GM18951 (cell line): ENCODE results near the gene RAD51C.

Source experiments
- POLR2A ChIP-seq: IDR thresholded peaks from 4 replicates; pipeline ENCODE4 v1.6.1; 2011; ENCODE audit warnings: mild to moderate bottlenecking; ENCODE audit not compliant: insufficient read length, insufficient read depth; ENCODE audit errors: extremely low read depth
- in situ Hi-C: fragments of 300-500 bp; cut with MboI; formaldehyde crosslinking; loops from one replicate; pipeline ENCODE4 v1.12.0; 2022; ENCODE audit warnings: low sequenced_read_pairs, mixed read lengths, inconsistent platforms; ENCODE audit not compliant: unreplicated experiment

The RAD51C gene

GRCh38 chr17:58693208-58693607, 806 bp downstream of the RAD51C start:
- TF ChIP-seq POLR2A = no peak
- in situ Hi-C loops = no loop called here

- in situ Hi-C loops = no loop called here
- no peak for TF ChIP-seq POLR2A
These were observed 1.3 kb downstream of the RAD51C start for GRCh38 chr17:58693751-58694150.

- no peak for TF ChIP-seq POLR2A
- in situ Hi-C loops = no loop called here
These were observed 1.9 kb downstream of the RAD51C start for GRCh38 chr17:58694302-58694701.

GRCh38 chr17:58694826-58695225, 2.4 kb downstream of the RAD51C start:
- TF ChIP-seq POLR2A = no peak

GRCh38 chr17:58699771-58700170, 7.4 kb downstream of the RAD51C start:
- no peak for TF ChIP-seq POLR2A
- in situ Hi-C loops = no loop called here

More at GRCh38 chr17:58694826-58695225, 2.4 kb downstream of the RAD51C start:
- in situ Hi-C loops = no loop called here

GRCh38 chr17:58702045-58702476, 9.7 kb downstream of the RAD51C start:
- TF ChIP-seq POLR2A = no peak
- in situ Hi-C loops = no loop called here

- no peak for TF ChIP-seq POLR2A
- in situ Hi-C loops = no loop called here
These were observed 10.3 kb downstream of the RAD51C start for GRCh38 chr17:58702708-58703107.

- no peak for TF ChIP-seq POLR2A
- in situ Hi-C loops = no loop called here
These were observed 10.9 kb downstream of the RAD51C start for GRCh38 chr17:58703137-58703915.

GRCh38 chr17:58703916-58704286, 11.5 kb downstream of the RAD51C start:
- in situ Hi-C loops = no loop called here
- TF ChIP-seq POLR2A = no peak

GRCh38 chr17:58706351-58707140, 14.1 kb downstream of the RAD51C start:
- in situ Hi-C loops = no loop called here
- no peak for TF ChIP-seq POLR2A

- in situ Hi-C loops = loop anchor here (10.0 kb wide), 1 partner anchor 284 kb away; no protein-coding TSS in a partner anchor
- TF ChIP-seq POLR2A = no peak
These were observed 18.6 kb downstream of the RAD51C start for GRCh38 chr17:58710948-58711552.

GRCh38 chr17:58722274-58722673, 29.9 kb downstream of the RAD51C start:
- in situ Hi-C loops = no loop called here
- no peak for TF ChIP-seq POLR2A

- in situ Hi-C loops = no loop called here
- no peak for TF ChIP-seq POLR2A
These were observed 30.3 kb downstream of the RAD51C start for GRCh38 chr17:58722696-58723095.

GRCh38 chr17:58728798-58729197, 36.4 kb downstream of the RAD51C start:
- TF ChIP-seq POLR2A = no peak
- in situ Hi-C loops = no loop called here

GRCh38 chr17:58730937-58731336, 38.5 kb downstream of the RAD51C start:
- in situ Hi-C loops = no loop called here
- TF ChIP-seq POLR2A = no peak
